Measurements from ENCODE around the gene PRICKLE2. TPM values are rescaled to one million over a fixed set of nuclear protein-coding genes. Genes with fewer than 3 reads are reported as not detected.

The PRICKLE2 gene
- total RNA-seq, 4 donors from 2014 or later = 26.2 to 87.3 (median 47.9) TPM

DNA sequence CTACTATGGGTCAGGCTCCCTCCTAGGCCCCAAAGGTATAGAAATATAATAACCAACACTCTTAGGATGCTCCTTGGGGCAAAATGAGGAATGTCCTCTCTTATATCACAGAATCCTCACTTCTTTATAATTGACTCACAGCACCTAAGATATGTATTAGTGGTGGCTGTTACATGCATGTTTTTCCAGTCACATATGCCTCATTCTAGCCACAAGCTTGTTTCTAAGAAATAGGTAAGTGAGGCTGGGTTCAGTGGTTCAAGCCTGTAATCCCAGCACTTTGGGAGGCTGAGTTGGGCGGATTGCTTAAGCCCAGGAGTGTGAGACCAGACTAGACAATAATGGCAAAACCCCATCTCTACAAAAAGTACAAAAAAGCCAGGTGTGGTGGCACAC is 144.0 kb downstream of the PRICKLE2 start:
- Histone ChIP-seq H3K4me3 (no peak overlapping the region), H3K27me3 (no peaks in the 10 kb centered on the region), H3K36me3 (no peaks in the 10 kb centered on the region), H3K27ac (peak overlapping the region; percentile 17 to 79), H3K4me1 (no peaks in the 10 kb centered on the region), H3K9me3 (no peaks in the 10 kb centered on the region)
- no peak for TF ChIP-seq POLR2A (IDR thresholded peaks at IDR 0.05)
- TF ChIP-seq, protein P1, sequence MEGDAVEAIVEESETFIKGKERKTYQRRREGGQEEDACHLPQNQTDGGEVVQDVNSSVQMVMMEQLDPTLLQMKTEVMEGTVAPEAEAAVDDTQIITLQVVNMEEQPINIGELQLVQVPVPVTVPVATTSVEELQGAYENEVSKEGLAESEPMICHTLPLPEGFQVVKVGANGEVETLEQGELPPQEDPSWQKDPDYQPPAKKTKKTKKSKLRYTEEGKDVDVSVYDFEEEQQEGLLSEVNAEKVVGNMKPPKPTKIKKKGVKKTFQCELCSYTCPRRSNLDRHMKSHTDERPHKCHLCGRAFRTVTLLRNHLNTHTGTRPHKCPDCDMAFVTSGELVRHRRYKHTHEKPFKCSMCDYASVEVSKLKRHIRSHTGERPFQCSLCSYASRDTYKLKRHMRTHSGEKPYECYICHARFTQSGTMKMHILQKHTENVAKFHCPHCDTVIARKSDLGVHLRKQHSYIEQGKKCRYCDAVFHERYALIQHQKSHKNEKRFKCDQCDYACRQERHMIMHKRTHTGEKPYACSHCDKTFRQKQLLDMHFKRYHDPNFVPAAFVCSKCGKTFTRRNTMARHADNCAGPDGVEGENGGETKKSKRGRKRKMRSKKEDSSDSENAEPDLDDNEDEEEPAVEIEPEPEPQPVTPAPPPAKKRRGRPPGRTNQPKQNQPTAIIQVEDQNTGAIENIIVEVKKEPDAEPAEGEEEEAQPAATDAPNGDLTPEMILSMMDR (IDR thresholded peaks at IDR 0.05) = no peak
- intact Hi-C loops (cut with DNase I; ENCODE audit: low total_unique reads) = no loop called here
- DNase-seq = no peak

DNA sequence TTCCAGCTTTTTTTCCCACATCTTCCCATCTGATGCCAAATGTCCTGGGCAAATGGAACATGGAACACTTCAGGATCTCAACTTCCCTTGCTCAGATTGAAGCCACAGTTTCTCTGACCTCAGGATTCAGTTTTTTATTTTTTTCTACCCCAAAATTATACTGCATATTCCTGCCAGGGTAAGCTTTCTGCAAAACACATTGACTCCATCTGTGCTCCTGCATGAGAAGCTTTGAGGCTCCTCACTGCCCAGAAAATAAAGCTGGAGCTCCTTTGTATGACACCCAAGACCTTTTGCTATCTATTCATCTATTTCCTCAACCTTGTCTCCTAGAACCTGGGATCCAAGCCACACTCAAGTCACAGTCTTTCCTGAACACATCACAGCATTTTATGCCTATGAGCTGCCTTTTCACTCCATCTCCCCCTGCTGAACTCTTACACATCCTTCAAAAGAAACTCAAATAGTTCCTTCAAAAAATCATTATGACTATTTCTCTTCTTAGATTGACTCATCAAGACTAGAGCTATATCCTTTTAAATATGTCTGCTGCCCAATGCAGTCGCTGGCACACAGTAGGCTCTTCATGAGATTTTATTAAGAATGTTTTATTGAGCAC is 144.5 kb downstream of the PRICKLE2 start:
- no peaks in the 10 kb centered on the region for H3K36me3 ChIP-seq
- H3K9me3 ChIP-seq = no peaks in the 10 kb centered on the region
- no peak for DNase-seq
- TF ChIP-seq, protein P1 (IDR thresholded peaks at IDR 0.05) = no peak
- no peak for TF ChIP-seq POLR2A (IDR thresholded peaks at IDR 0.05)
- intact Hi-C loops (cut with DNase I; ENCODE audit: low total_unique reads) = no loop called here
- peak overlapping the region; percentile 17 to 79 for H3K27ac ChIP-seq
- no peaks in the 10 kb centered on the region for H3K27me3 ChIP-seq
- no peak overlapping the region for H3K4me3 ChIP-seq
- H3K4me1 ChIP-seq = no peaks in the 10 kb centered on the region

DNA sequence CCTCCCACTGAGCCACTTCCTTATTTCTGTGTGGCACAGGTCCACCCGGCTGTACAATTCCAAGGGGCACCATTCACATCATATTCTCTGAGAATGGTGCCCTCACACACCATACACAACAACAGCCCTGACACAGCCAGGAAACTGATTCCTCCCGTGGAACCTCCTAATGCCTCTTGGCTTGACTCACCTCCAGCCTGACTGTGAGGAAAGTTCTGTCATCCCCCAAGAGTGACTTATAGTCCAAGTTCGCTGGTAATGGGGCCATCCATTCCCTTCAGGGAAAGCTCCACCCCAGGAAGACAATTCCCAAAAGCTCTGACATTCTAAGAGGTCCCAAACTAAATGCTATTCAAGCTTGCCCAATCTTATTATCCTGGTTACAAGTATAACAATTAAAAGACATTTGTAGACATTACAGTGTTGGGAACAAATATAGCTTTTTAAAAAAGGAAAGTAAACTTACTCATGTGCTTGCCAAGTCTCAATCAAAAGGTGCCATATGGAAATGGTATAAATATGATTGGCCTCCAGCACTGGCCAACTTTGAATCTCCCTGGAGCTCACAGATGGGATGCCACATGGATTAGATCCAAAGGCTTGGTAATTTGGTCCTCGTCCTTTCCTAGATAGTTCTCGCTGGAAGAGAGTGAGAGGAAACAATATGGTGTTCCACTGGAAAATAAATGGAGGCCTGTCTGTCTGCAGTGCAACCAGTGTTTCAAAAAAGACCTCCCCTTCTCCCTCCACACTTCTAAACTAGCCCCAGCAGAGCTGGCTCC is 145.7 kb downstream of the PRICKLE2 start:
- TF ChIP-seq POLR2A (IDR thresholded peaks at IDR 0.05) = no peak
- TF ChIP-seq, protein P1 (IDR thresholded peaks at IDR 0.05) = no peak
- intact Hi-C loops (cut with DNase I; ENCODE audit: low total_unique reads) = no loop called here

DNA sequence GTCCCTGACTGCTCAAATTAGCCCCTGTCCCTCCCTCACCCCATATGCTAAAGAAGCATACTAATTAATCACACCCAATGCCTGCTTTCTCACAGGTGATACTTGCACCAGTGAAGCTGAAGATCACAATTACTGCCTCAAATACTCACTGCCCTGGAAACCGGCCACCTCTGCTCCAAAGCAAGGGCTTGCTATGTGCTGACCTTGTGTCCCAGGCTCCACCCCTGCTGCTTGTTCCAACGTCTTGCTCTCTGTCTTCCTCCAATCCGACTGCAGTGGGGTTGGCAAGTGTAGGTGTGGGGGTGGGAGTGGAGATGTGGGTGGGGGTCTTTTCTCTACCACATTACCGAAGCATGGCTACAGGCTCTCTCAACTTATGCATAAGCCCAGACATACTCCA is 146.3 kb downstream of the PRICKLE2 start:
- no peak for DNase-seq

More for the DNA sequence above, 145.7 kb downstream of the PRICKLE2 start:
- H3K27ac ChIP-seq = no peak overlapping the region
- DNase-seq = no peak
- no peaks in the 10 kb centered on the region for H3K36me3 ChIP-seq
- no peaks in the 10 kb centered on the region for H3K9me3 ChIP-seq
- no peaks in the 10 kb centered on the region for H3K27me3 ChIP-seq
- H3K4me1 ChIP-seq = no peaks in the 10 kb centered on the region
- no peak overlapping the region for H3K4me3 ChIP-seq

More for the DNA sequence above, 146.3 kb downstream of the PRICKLE2 start:
- intact Hi-C loops (cut with DNase I; ENCODE audit: low total_unique reads) = no loop called here
- H3K9me3 ChIP-seq = no peaks in the 10 kb centered on the region
- H3K27me3 ChIP-seq = no peaks in the 10 kb centered on the region
- no peaks in the 10 kb centered on the region for H3K4me1 ChIP-seq
- H3K4me3 ChIP-seq = no peak overlapping the region
- no peaks in the 10 kb centered on the region for H3K36me3 ChIP-seq
- no peak for TF ChIP-seq POLR2A (IDR thresholded peaks at IDR 0.05)
- TF ChIP-seq, protein P1 (IDR thresholded peaks at IDR 0.05) = no peak
- no peak overlapping the region for H3K27ac ChIP-seq
